Measurements from ENCODE around the gene OR2T8. TPM values are rescaled to one million over a fixed set of nuclear protein-coding genes. Genes with fewer than 3 reads are reported as not detected.

OR2T8 gene
- total RNA-seq, 2 donors from 2014 or later, result not detected

Other genes with a start within 250 kb of the OR2T8 start
- gene OR13G1, start 240.5 kb upstream of the OR2T8 start, total RNA-seq, result not detected
- gene OR6F1, start 203.6 kb upstream of the OR2T8 start, total RNA-seq, result not detected
- under 1 TPM in 1 of 2 donors, not detected in 1; 0.91 TPM for gene OR14K1, start 181.6 kb upstream of the OR2T8 start, total RNA-seq
- gene OR14A2, start 172.1 kb upstream of the OR2T8 start, total RNA-seq, result not detected
- gene OR1C1, start 159.7 kb upstream of the OR2T8 start, total RNA-seq, result not detected
- not detected for gene OR14A16, start 96.1 kb upstream of the OR2T8 start, total RNA-seq
- gene OR11L1, start 78.4 kb upstream of the OR2T8 start, total RNA-seq, result not detected
- gene TRIM58, start 63.1 kb upstream of the OR2T8 start, total RNA-seq, result 1 to 10 TPM in 1 of 2 donors, under 1 TPM in 1; 0.36 to 9.6 TPM
- gene OR2W3, start 24.7 kb upstream of the OR2T8 start, total RNA-seq, result 1 to 10 TPM in 1 of 2 donors, under 1 TPM in 1; 0.23 to 2.4 TPM
- gene OR2AJ1, start 4.6 kb downstream of the OR2T8 start, total RNA-seq, result not detected
- gene OR2L8, start 28.6 kb downstream of the OR2T8 start, total RNA-seq, result 1 to 10 TPM in 1 of 2 donors, not detected in 1; 2.4 TPM
- gene OR2AK2, start 45.0 kb downstream of the OR2T8 start, total RNA-seq, result not detected
- gene OR2L5, start 93.4 kb downstream of the OR2T8 start, total RNA-seq, result not detected
- gene OR2L2, start 109.8 kb downstream of the OR2T8 start, total RNA-seq, result under 1 TPM in 1 of 2 donors, not detected in 1; 0.17 TPM
- gene OR2L3, start 126.6 kb downstream of the OR2T8 start, total RNA-seq, result under 1 TPM in 1 of 2 donors, not detected in 1; 0.41 TPM
- gene OR2L13, start 174.9 kb downstream of the OR2T8 start, total RNA-seq, result not detected
- not detected for gene OR2M5, start 224.9 kb downstream of the OR2T8 start, total RNA-seq